A549 (cell line): Measurements from ENCODE around the gene GLB1L. TPM values are rescaled to one million over a fixed set of nuclear protein-coding genes. Genes with fewer than 3 reads are reported as not detected.
A peak's percentile ranks its signal among the peaks of the same experiment; 100 is the strongest.

Experiments
- ATAC-seq, 2 experiments: fragments of 200-7000 bp in 1 of 2; fragments of >200 bp in 1 of 2; cut with Nextera tagmentation in 1 of 2; cut with Tn5 transposase in 1 of 2; 3 replicates each; pipeline versions ENCODE4 v1.8.0 to v1.9.1; 2018 to 2020; ENCODE audit warnings: mild to moderate bottlenecking in 1 of 2, moderate library complexity in 1 of 2
- CTCF ChIA-PET: fragments of 300-600 bp; sonication (Branson Sonifier 250); formaldehyde crosslinking; extraction: SDS; loops from one replicate; lab custom pipeline; 2021; ENCODE audit warnings: antibody characterized with exemption, inconsistent platforms; lab: Yijun Ruan, JAX
- POLR2A ChIA-PET: fragments of 350-600 bp; formaldehyde crosslinking; extraction: SDS; loops from one replicate; lab custom pipeline; 2021; ENCODE audit warnings: antibody characterized with exemption, inconsistent platforms; lab: Yijun Ruan, JAX
- DNase-seq, 2 experiments: peaks; one replicate each; pipeline versions ENCODE4 v3.0.0 to v3.0.0-alpha.2; 2011 to 2016; ENCODE audit warnings: low read depth in 1 of 2, low spot score in 1 of 2
- FAIRE-seq: peaks from 2 replicates; lab custom pipeline; 2011; peaks lifted over from hg19 to GRCh38; lab: Jason Lieb, UNC
- H3K27ac ChIP-seq, 2 experiments: fragments of >200 bp; sonication (Bioruptor Twin); formaldehyde crosslinking; 3 replicates each; pipeline ENCODE4 v1.5.1; 2016 to 2017
- H3K4me1 ChIP-seq: fragments of >200 bp; sonication (Bioruptor Twin); formaldehyde crosslinking; 3 replicates; pipeline ENCODE4 v1.6.1; 2016
- H3K4me2 ChIP-seq: fragments of >200 bp; sonication (Bioruptor Twin); formaldehyde crosslinking; 3 replicates; pipeline ENCODE4 v1.6.1; 2016
- H3K4me3 ChIP-seq: fragments of >200 bp; sonication (Bioruptor Twin); formaldehyde crosslinking; 3 replicates; pipeline ENCODE4 v1.5.1; 2016
- H3K9me3 ChIP-seq: fragments of >200 bp; sonication (Bioruptor Twin); formaldehyde crosslinking; 3 replicates; pipeline ENCODE4 v1.6.1; 2016
- ATOH8 ChIP-seq: fragments of 250-450 bp; sonication (Bioruptor Pico); IDR thresholded peaks from 2 replicates; pipeline ENCODE4 v1.5.0; 2020; ENCODE audit warnings: low read depth, mild to moderate bottlenecking, moderate library complexity
- BCL3 ChIP-seq: fragments of >200 bp; sonication (Bioruptor Twin); formaldehyde crosslinking; IDR thresholded peaks from 3 replicates; pipeline ENCODE4 v1.6.1; 2016
- BHLHE40 ChIP-seq: IDR thresholded peaks from 2 replicates; pipeline ENCODE4 v1.6.1; 2012; ENCODE audit warnings: low read depth, low read length, inconsistent platforms
- CEBPB ChIP-seq, 2 experiments: fragments of >200 bp in 1 of 2; sonication (Bioruptor Twin) in 1 of 2; formaldehyde crosslinking in 1 of 2; IDR thresholded peaks; 2 replicates each; pipeline ENCODE4 v1.6.1; 2012 to 2016
- CHD4 ChIP-seq: fragments of 200-600 bp; sonication (generic); IDR thresholded peaks from 2 replicates; pipeline ENCODE4 v1.6.1; 2016; ENCODE audit warnings: antibody characterized with exemption, mild to moderate bottlenecking, borderline replicate concordance
- E2F6 ChIP-seq: IDR thresholded peaks from 2 replicates; pipeline ENCODE4 v1.6.1; 2012; ENCODE audit warnings: low read depth, borderline replicate concordance
- EHMT2 ChIP-seq: fragments of 200-600 bp; sonication (generic); IDR thresholded peaks from 2 replicates; pipeline ENCODE4 v1.6.1; 2016; ENCODE audit warnings: antibody characterized with exemption, low read depth, mild to moderate bottlenecking, moderate library complexity
- ESRRA ChIP-seq: fragments of 150-350 bp; IDR thresholded peaks from 2 replicates; pipeline ENCODE4 v1.6.1; 2014; ENCODE audit warnings: mild to moderate bottlenecking, low read length, borderline replicate concordance
- HEYL ChIP-seq: fragments of 250-450 bp; sonication (Bioruptor Pico); IDR thresholded peaks from 2 replicates; pipeline ENCODE4 v1.8.0; 2021; ENCODE audit warnings: mild to moderate bottlenecking, moderate library complexity
- HMGXB4 ChIP-seq: fragments of 250-450 bp; sonication (Bioruptor Pico); IDR thresholded peaks from 2 replicates; pipeline ENCODE4 v1.5.0; 2021; ENCODE audit warnings: mild to moderate bottlenecking, moderate library complexity, borderline replicate concordance
- KDM1A ChIP-seq: fragments of 200-600 bp; sonication (generic); IDR thresholded peaks from 2 replicates; pipeline ENCODE4 v1.6.1; 2016; ENCODE audit warnings: low read depth, mild to moderate bottlenecking
- PBX3 ChIP-seq: IDR thresholded peaks from 2 replicates; pipeline ENCODE4 v1.6.1; 2012
- RARB ChIP-seq: fragments of 250-450 bp; sonication (Bioruptor Pico); IDR thresholded peaks from 2 replicates; pipeline ENCODE4 v1.8.0; 2021; ENCODE audit warnings: mild to moderate bottlenecking, moderate library complexity
- RFX5 ChIP-seq: fragments of 450-650 bp; IDR thresholded peaks from 2 replicates; pipeline ENCODE4 v1.7.1; 2014; ENCODE audit warnings: antibody characterized with exemption, mild to moderate bottlenecking, moderate library complexity
- SREBF2 ChIP-seq: fragments of 450-650 bp; IDR thresholded peaks from 2 replicates; pipeline ENCODE4 v1.6.1; 2014; ENCODE audit warnings: mild to moderate bottlenecking, moderate library complexity
- TFCP2L1 ChIP-seq: fragments of 250-450 bp; sonication (Bioruptor Pico); IDR thresholded peaks from 2 replicates; pipeline ENCODE4 v1.5.0; 2021; ENCODE audit warnings: mild to moderate bottlenecking
- TP53 ChIP-seq: fragments of 250-450 bp; sonication (Bioruptor Pico); IDR thresholded peaks from 2 replicates; pipeline ENCODE4 v1.5.0; 2021; ENCODE audit warnings: mild to moderate bottlenecking, moderate library complexity
- USF2 ChIP-seq: fragments of 450-650 bp; IDR thresholded peaks from 2 replicates; pipeline ENCODE4 v1.6.1; 2014; ENCODE audit warnings: antibody characterized with exemption
- WGBS: methylation state at CpG from one replicate; pipeline ENCODE4 v1.1.6; 2017; ENCODE audit errors: missing lambda C conversion rate; 5-methylcytosine and 5-hydroxymethylcytosine counted together
- polyA plus RNA-seq, 4 experiments: library from polyadenylated mRNA; depleted of rRNA in 3 of 4; stranded (reverse); fragments of >200 nt; fragmentation: RNase III in 1 of 4; extraction: RNeasy Plus Mini Kit Qiagen cat#74134 plus additional on column Dnase treatment in 1 of 4; gene quantifications; 2 replicates in 3 of 4; 3 replicates in 1 of 4; pipeline ENCODE4 v1.2.3, GENCODE V29; 2011 to 2017

Gene GLB1L
- polyA plus RNA-seq, 2 of the 4 experiments (the other 2 are of a cell fraction) = 5.9 to 8.7 TPM

GRCh38 chr2:219220652-219221402, 24.4 kb downstream of the GLB1L start:
- ChIA-PET POLR2A (no interaction called here), CTCF (interaction anchor here (1.0 to 7.3 kb wide), 8 partner anchors 9 to 310 kb away, joined by 3 to 79 read pairs (median 5); partner anchors contain the start of genes ANKZF1, ATG9A and DNAJB2)
- no peak for DNase-seq
- WGBS = 91% methylated on average over 18 of the region's 19 CpGs
- TF ChIP-seq CEBPB (IDR thresholded peaks at IDR 0.05) (no peak), KDM1A (no peak), RFX5 (no peak), ESRRA (no peak)
- TF ChIP-seq, all 56 proteins: peak for 0
- no peak for FAIRE-seq
- Histone ChIP-seq H3K4me3 (no peak overlapping the region), H3K27ac (no peak overlapping the region), H3K9me3 (no peaks in the 10 kb centered on the region), H3K4me2 (no peak overlapping the region), H3K4me1 (peaks cover 24% of the 10 kb centered on the region)
- ATAC-seq = no peak

GRCh38 chr2:219219784-219220532, 25.3 kb downstream of the GLB1L start:
- no peaks in the 10 kb centered on the region for H3K9me3 ChIP-seq
- DNase-seq (no peak), ATAC-seq (no peak), FAIRE-seq (no peak)
- WGBS = 96% methylated on average over 18 of the region's 18 CpGs
- peaks cover 30% of the 10 kb centered on the region for H3K4me1 ChIP-seq
- no peak overlapping the region; a peak in 1 of 6 replicates for H3K27ac ChIP-seq
- ChIA-PET CTCF (interaction anchor here (0.7 to 7.3 kb wide), 10 partner anchors 9 to 311 kb away, joined by 3 to 79 read pairs (median 4); partner anchors contain the start of genes ANKZF1, ATG9A and DNAJB2), POLR2A (interaction anchor here (2.5 to 3.8 kb wide), 3 partner anchors 13 to 54 kb away, joined by 19 to 25 read pairs (median 22); partner anchors contain the start of gene ZFAND2B)
- H3K4me3 ChIP-seq = no peak overlapping the region
- TF ChIP-seq CHD4 = no peak
- no peak for TF ChIP-seq E2F6
- no peak for TF ChIP-seq HEYL (CRISPR knock-in tag)
- no peak for TF ChIP-seq RARB
- no peak for TF ChIP-seq EHMT2
- TF ChIP-seq SREBF2 = no peak
- H3K4me2 ChIP-seq = no peak overlapping the region

- DNase-seq (peak; percentile 92), FAIRE-seq (peak; percentile 43), ATAC-seq (peak; percentile 65 to 84)
- Histone ChIP-seq H3K4me2 (peak within 1 kb of the TSS; percentile 93), H3K4me3 (peak within 1 kb of the TSS; percentile 65), H3K9me3 (no peaks in the 10 kb centered on the region), H3K27ac (peak within 1 kb of the TSS; percentile 92 to 95), H3K4me1 (peaks cover 30% of the 10 kb centered on the region)
- 48% methylated on average over 35 of the region's 71 CpGs for WGBS
- ChIA-PET POLR2A (interaction anchor here (0.6 to 3.8 kb wide), 10 partner anchors 8 to 76 kb away, joined by 3 to 25 read pairs (median 8); partner anchors contain the start of genes CNPPD1, DNAJB2, GLB1L and STK16), CTCF (interaction anchor here (0.7 to 7.3 kb wide), 12 partner anchors 20 to 80 kb away, joined by 3 to 79 read pairs (median 4); partner anchors contain the start of gene DNAJB2)
- TF ChIP-seq BCL3 (peak; percentile 66; the same call in 1 of the 3 replicates), ATOH8 (CRISPR knock-in tag) (peak; percentile 9; the same call in 1 of the 2 replicates), CEBPB (IDR thresholded peaks at IDR 0.05) (no peak), TP53 (CRISPR knock-in tag) (0 out of 2 replicates have a peak, but pooled peaks have one; percentile 12), E2F6 (peak; percentile 99), HMGXB4 (no peak), TFCP2L1 (peak; percentile 57; the same call in 1 of the 2 replicates), PBX3 (peak; percentile 35), CHD4 (no peak), USF2 (peak; percentile 95), BHLHE40 (peak; percentile 70; the same call in 1 of the 2 replicates)
Measured at GRCh38 chr2:219218732-219219701, 26.2 kb downstream of the GLB1L start, which contains the start of gene ABCB6. Gene ABCB6, minus strand, starts transcription at chr2:219218958. Its CDS starts 285 bp downstream, at chr2:219218673.
